ENCODE data around the gene FLT3. TPM values are rescaled to one million over a fixed set of nuclear protein-coding genes. Genes with fewer than 3 reads are reported as not detected.
"Not testable (repeated sequence)": the region's sequence is repeated elsewhere in the genome, so short reads cannot be mapped to it uniquely, and the experiment has no call there.

Gene FLT3
- total RNA-seq (ENCODE audit: insufficient read depth, low replicate concordance): not detected

DNA sequence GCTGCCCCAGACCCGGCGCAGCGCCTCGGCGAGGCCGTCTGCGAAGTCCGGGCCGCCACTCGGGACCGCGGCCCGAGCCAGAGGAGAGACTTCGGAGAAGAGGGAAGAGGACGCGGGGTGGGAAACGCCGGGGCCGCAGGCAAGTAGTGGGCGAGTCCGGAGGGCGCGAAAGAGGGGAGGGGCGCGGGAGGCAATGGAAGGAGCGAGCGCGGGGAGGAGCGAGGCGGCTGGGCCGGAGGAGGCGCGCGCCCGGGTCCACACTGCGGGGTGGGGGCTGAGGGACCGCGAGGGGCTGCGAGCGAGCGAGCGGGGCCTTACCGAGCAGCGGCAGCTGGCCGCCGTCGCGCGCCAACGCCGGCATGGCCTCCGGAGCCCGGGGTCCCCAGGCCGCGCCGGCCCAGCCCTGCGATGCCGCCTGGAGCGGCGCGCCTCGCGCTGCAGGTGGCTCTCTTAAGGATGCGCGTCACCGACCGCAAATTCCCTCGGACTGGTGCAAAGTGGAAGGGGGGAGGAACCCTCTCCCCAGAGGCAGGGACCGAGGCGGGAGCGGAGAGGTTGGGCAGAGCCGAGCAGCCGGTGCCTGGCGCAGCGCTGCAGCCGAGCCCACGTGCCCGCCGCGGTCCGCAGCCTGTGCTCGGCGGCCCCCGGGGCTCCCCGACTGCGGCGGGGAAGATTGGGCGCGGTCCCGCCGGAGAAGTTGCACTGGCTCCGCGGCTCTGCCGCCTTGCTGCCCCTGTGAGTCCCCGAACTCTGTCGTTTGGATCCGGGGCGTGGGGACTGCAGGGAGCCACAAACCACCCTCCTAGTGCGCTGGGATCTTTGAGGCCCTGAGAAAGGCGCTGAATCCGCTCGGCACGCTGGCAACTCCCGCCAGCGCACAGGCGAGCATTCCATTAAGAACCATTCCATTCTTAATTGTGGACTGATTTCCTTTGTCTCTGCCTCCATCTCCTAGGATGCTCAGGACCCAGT lies at the start of gene FLT3:
Gene FLT3, minus strand, starts transcription at position 427 of the 972 bp plus-strand sequence. Its CDS starts 66 bp downstream, at position 361.
- DNase-seq (ENCODE audit: low spot score): peak; percentile 5

DNA sequence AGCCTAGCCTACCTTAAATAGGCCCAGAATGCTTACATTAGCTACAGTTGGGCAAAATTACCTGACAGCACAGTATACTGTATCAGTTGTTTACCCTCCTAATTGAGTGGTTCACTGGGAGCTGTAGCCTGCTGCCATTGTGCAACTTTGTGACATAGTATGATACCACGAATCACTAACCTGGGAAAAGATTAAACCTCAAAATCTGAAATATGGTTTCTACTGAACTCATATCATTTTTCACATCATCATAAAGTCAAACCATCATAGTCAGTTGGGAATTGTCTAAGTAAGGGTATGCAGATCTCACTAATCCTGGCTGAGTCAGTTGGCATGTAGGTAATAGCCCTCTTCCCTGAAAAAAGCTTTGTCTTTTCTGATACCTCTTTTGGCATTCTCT lies 47.1 kb upstream of the FLT3 start:
- DNase-seq (ENCODE audit: low spot score): no peak

DNA sequence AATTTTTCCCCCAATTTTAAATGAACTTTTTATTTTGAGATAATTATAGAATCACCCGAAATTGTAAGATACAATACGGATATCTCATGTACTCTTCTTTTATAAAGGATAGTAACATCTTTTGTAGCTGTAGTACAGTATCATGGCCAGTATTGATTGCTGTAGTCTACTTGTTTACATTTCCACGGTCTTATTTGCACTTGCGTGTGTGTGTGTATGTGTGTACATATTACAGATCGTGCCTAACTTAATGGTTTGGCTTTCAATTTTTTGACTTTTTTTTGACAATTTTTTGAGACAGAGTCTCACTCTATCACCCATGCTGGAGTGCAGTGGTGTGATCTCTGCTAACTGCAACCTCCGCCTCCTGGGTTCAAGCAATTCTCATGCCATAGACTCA lies 44.7 kb upstream of the FLT3 start:
- DNase-seq (ENCODE audit: low spot score): no peak

DNA sequence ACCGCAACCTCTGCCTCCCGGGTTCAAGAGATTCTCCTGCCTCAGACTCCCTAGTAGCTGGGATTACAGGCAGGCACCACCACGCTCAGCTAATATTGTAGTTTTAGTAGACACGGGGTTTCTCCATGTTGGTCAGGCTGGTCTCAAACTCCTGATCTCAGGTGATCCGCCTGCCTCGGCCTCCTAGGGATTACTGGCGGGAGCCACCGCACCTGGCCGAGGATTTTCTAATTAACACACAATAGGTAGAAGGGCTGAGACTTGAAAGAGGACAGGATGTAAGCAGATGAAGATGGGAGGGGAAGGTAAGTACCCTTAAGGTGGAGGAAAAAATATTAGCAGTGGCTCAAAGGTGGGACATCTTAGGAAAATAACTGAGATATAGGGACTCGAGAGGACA lies 41.2 kb upstream of the FLT3 start:
- DNase-seq (ENCODE audit: low spot score): not testable (repeated sequence)

DNA sequence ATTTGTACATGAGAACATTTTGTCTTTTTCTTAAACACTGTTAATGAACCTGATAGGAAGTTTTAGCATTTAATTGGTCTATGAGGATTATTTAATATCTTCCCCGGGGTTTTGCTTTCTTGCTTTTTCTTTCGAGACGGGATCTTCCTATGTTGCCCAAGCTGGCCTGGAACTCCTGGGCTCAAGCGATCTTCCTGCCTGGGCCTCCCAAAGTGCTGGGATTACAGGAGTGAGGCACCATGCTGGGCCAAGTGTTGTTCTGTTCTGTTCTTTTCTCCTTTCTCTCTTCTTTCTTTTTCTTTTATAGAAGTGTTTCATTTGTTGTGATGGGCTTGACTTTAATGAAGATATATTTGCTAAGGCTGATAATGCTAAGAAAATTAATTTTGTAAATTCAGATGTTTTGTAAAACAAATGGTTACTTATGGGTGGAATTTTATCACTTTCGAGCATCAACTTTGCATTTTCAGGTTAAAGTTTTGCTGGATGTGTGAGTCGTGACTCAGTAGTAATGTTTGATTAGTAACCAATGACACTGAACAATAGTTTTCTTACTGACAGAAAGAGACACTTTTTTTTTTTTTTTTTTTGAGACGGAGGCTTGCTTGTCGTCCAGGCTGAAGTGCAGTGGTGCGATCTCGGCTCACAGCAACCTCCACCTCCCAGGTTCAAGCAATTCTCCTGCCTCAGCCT lies 40.2 kb upstream of the FLT3 start:
- no peak for DNase-seq (ENCODE audit: low spot score)

DNA sequence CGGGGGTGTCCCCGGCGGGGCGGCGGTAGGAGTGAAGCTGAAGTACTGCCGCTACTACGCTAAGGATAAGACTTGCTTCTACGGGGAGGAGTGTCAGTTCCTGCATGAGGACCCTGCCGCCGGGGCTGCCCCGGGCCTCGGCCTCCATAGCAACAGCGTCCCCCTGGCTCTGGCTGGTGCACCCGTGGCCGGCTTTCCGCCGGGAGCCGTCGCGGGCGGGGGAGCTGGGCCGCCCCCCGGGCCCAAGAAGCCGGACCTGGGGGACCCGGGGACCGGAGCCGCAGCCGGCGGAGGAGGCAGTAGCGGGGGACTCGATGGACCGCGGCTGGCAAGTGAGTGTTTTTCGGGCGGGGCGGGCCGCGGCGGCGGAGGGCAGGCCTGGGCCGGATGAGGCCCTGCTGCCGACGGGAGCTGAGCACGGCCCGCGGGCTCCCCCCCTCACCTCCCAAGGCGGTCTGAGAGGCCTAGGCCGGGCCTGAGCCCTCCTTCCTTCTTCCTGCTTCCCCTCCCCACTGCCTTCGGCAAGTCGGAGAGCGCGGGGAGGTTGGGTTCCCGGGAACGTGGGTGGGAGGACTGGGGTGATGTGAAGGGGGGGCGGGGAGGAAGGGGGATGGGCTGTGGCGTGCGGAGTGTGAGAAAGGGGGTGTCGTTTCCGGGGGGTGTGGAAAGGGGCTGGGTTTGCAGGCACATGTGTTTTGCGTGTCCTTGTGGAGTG lies 38.5 kb upstream of the FLT3 start:
- DNase-seq (ENCODE audit: low spot score): peak; percentile 96

DNA sequence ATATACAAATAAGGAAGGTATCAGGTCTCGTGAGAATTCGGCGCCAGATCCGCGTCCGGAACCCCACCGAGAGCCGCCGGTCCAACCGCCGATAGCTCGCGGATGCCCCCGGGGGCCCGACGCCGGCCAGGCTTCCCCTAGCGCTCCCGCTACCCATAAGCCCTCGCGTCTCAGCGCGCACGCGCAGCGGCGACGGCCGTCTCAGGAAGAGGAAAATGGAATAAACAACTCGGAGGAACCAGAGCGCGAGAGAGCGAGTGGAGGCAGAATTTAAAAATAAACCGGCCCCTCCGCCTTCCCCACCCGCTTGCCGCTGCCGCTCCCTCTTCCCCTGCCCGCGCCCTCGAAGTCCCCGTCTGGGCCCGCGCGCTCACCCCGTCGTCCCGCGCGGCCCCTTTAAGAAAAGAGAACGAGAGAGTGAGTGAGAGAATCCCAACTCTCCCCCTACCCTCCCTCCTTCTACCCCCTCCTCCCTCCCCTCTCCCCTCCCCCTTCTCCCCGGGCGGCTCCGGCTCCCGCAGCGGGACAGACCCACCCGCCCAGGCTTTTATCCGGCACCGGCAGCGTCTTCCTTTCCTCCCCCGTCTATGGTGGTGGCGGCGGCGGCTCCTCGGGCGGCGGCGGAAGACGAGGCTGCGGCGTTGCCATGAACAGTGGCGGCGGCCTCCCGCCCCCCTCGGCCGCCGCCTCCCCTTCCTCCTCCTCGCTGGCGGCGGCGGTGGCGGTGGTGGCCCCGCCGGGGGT lies 37.8 kb upstream of the FLT3 start, which contains the start of gene PAN3:
Gene PAN3, plus strand, starts transcription at position 534 of the 744 bp plus-strand sequence. Its CDS starts 113 bp downstream, at position 647.
- DNase-seq (ENCODE audit: low spot score): peak; percentile 95

DNA sequence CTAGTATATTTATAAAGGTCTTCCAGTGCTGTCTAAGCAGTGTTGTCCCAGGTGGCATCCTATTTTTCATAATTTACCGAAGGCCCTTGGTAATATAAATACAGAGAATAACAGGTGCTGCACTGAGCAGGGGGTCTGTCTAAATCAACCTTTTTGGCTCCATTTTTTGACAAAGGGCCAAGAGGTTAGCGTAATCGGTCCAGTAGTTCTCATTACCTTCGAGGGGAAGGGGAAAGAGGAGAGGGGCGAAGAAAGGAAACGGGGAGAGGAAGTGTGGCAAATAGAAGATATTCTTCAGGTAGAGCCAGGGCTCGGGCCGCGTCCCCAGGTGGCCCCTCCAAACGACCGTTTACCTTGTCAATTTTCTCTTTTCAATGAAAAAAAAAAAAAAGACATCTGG lies 37.2 kb upstream of the FLT3 start:
- DNase-seq (ENCODE audit: low spot score): peak; percentile 21

DNA sequence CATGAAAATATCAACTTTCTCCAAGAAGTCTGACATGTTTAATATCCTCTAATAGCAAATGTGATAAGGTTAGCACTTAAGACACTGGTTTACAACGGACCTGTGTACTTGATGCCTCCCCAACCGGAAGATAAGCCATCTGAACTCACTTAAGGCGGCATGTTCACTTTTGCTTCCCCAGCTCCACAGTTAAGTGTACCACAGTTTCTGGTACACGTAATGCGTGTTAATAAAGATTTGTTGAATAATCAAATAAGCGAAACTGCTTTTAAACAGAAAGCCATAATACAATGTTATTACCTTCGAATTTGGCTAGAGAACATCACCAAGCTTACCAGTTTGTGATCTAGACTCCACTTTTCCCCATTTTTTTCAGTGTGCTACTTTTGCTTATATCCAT lies 36.5 kb upstream of the FLT3 start:
- no peak for DNase-seq (ENCODE audit: low spot score)

DNA sequence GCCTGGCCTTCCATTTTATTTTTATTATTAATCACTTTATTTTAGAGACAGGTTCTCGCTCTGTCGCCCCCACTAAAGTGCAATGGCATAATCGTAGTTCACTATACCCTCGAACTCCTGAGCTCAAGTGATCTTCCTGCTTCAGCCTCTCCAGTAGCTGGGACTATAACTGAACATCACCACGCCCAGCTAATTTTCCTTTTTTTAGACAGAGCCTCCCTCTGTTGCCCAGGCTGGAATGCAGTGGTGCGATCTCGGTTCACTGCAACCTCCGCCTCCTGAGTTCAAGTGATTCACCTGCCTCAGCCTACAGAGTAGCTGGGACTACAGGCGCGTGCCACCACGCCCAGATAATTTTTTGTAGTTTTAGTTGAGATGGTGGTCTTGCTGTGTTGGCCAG lies 31.3 kb upstream of the FLT3 start:
- no peak for DNase-seq (ENCODE audit: low spot score)

DNA sequence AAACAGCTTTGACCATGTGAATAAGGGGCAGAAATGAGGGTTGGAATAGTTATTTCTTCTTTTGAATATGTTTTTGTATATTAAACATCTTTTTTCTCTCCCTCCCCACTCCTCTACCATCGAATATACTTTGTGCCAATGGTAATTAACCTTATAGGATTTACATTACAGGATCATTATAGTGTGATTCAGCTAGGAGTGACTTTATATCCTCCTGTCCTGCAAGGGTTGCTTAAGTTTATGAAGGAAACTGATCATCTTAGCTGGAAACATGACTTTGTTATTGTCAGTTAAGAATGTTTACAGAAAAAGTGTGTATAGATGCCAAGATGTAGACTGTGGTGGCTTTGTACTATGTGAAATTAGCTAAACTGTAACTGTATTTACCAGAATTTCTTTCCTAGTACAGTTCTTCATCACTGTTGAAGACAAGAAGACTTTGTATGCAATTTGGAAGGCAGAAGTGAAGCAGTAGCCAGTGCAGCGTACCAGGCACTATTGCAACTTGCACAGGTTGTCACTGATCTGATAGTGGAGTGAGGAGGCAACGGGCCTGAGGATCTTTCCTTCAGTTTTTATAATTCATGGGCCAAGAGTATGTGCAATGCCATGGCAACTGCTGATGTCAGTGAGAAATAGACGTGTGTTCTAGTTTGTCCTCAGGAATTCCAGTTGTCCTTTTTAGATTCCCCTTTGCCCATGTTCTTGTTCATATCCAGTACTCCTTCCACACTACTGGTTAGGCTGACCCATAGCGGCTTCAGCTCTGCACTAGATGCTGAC lies 29.7 kb upstream of the FLT3 start:
- no peak for DNase-seq (ENCODE audit: low spot score)

DNA sequence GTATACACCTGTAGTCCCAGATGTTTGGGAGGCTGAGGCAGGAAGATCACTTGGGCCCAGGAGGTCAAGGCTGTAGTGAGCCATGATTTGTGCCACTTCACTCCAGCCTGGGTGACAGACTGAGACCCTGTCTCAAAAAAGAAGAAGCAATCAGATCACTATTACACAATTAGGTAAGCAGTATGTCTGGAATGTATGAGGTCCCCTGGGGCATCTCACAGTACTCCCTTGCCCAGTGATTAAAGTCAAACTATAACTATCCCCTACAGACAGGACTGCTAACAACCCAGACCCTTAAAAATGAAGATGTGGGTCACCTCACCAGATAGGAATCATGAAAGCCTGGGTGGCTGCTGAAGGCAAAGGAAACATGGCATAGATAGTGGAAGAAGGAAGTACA lies 28.6 kb upstream of the FLT3 start:
- DNase-seq (ENCODE audit: low spot score): no peak

DNA sequence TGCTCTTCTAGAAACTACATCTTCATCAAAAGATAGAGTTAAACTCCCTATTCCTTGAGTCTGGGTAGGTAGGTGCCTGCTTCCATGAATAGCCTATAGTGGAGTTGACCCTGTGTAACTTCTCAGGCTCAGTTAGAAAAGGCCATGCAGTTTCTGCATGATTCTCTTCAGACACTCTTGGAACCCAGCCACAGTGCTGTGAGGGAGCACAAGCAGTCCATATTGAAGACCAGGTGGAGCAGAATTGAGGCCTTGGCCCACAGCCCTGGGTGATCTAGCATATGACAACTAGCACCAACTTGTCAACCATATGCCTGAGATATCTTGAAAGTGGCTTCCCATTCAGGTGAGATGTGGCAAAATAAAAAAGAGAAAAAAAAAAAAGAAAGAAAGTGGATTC lies 27.7 kb upstream of the FLT3 start:
- no peak for DNase-seq (ENCODE audit: low spot score)

DNA sequence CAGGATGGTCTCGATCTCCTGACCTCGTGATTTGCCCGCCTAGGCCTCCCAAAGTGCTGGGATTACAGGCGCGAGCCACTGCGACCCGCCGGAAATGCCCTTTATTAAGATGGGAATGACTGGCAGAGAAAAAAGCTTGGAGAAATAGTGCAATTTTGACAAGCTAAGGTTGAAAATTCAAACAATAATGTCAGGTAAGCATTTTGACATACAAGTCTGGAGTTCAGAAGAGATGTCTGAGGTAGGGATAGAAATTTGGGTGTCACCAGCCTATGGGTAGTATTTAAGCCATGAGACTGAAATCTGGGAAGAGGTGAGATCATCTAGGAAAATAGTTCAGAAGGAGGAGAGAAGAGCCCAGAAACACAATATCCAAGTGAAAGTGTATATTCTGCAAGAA lies 20.8 kb upstream of the FLT3 start:
- DNase-seq (ENCODE audit: low spot score): no peak

DNA sequence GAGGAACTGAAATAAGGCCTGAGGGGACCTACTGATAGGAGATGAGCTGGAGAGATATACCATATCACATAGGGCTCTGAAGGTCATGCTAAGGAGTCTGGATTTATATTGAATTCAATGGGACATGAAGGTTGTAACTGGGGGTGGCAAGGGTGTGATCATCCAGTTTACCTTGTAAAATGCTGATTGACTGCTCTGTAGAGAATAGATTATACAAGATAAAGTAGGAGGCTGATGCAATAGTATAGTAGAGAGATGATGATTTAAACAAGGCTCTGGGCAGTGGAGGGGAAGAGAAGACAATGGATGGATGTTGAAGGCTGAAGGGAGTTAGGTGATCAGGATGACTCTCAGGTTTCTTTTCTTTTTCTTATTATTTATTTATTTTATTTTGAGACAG lies 19.9 kb upstream of the FLT3 start:
- DNase-seq (ENCODE audit: low spot score): no peak

DNA sequence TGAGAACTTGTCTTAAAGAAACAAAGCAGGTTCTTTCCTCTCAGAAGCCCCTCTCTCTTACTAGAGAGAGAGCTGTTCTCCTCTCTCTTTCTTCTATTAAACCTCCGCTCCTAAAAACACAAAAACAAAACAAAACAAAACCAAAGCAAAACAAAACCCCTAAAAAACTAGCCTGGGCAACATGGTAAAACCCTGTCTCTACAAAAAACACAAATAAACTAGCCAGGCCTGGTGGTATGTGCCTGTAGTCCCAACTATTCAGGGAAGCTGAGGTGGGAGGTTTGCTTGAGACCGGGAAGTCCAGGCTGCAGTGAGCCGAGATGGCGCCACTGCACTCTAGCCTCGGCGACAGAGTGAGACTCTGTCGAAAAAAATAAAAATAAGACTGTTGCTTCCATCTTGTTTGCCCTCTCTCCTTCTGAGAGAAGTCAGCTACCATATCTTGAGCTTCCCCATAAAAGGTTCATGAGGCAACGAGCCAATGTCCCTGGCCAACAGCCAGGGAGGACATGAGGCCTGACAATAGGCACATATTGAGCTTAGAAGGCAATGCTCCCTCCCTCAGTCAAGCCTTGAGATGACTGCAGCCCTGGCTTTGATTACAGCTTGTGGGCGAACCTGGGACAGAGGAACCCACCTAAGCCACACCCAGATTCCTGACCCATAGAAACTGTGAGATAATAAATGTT lies 17.5 kb upstream of the FLT3 start:
- peak; percentile 29 for DNase-seq (ENCODE audit: low spot score)

DNA sequence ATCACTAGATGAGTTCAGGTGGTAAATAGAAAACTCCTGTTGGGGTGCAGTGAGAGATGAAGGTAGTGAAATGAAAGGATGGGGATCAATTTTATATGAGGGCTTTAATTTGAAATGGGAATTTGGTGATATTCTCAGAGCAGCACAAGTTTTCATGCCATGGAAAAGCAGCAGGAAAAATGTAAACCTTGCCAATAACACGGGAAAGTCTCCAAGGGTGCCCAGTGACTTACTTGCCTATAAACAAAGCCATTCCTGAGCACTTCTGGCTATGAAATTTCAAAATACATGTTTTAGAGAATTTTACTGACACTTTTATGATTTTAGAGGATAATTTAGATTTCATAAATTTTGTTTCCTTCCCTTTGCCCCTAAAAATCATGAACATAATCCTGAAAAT lies 16.4 kb upstream of the FLT3 start:
- no peak for DNase-seq (ENCODE audit: low spot score)

DNA sequence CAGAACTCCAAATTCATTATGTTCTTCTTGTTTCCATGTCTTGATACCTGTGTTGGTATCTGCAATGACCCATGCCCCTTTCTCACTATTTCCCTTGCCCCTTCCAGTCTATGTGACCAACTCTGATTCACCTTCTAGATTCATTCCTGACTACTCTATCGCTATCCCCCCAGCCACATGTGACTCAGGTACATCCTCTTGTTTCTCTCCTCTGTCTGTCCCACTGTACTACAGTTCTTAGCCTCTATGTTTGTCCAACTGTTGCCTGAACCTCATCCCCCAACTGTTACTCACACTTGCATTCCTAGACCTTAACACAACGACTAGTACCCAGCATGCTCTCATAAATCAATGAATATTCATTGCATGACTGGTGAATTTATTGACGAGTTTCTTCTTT lies 10.0 kb upstream of the FLT3 start:
- DNase-seq (ENCODE audit: low spot score): no peak

DNA sequence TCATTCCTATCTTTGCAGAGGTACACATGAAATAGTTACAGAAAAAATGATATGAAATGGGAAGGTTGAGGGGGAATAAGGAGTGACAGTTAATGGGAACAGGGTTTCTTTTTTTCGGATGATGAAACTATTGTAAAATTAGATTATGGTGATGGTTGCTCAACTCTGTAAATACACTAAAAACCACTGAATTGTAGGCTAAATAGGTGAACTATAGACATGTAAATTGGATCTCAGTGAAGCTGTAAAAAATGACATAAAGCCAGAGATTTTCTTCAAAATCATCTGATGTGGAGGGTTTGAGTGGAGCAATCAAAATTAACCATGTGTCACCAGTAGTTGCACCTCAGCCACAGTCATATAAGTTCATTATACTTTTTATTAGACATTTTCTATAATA lies 6.6 kb upstream of the FLT3 start:
- no peak for DNase-seq (ENCODE audit: low spot score)

DNA sequence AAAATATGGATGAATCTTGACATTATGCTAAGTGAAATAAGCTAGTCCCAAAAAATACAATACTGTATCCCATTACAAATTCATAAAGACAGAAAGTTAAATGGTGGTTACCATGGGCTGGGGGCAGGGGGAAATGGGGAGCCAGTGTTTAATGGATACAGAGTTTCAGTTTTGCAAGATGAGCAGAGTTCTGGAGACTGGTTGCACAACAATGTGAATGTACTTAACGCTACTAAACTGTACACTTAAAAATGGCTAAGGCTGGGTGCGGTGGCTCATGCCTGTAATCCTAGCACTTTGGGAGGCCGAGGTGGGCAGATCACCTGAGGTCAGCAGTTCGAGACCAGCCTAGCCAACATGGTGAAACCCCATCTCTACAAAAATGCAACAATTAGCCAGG lies 1.5 kb upstream of the FLT3 start:
- not testable (repeated sequence) for DNase-seq (ENCODE audit: low spot score)

Measured in umbilical cord (tissue), 2 donors.